GM19452 (cell line): ENCODE measurements around the gene MRGPRE.

Experiments
- ATAC-seq: cut with Tn5 transposase; IDR thresholded peaks from one replicate; pipeline ENCODE4 v1.9.1; 2021; ENCODE audit not compliant: unreplicated experiment

MRGPRE gene

DNA sequence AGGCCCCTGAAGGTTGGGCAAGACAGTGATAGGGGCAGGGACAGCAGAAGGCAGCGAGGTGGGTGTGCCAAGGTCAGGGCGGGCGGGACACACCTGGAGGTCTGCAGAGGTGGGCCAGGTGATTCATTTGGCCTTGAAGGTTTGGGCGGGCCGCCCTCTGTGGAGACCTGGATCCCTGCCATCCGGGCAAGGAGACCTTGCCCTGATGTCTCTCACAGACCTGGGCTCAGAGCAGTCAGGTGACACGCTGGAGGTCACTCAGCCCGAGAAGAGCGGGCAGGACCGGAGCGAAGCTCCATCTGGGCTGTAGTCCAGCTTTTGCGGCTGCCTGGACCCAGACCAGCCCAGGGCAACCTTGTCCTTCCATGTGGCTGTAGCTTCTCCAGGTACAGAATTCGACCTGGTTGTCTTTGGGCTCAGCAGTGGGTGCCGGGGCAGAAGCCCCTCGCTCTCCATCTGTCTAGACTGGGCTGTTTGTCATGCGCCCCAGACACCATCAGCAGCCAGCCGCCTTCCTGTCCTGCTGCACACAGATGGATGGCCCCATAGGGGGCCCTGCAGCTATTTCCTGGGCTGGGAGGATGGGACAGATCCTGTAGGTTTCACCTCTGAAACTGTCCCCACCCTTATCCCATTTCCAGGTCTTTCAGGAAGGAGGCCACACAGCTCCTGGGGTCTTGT, 16.7 kb downstream of the MRGPRE start:
- no peak for ATAC-seq

GRCh38 chr11:3214420-3214699, 17.9 kb downstream of the MRGPRE start:
- ATAC-seq, result no peak

- no peak for ATAC-seq
These were observed 18.4 kb downstream of the MRGPRE start for GRCh38 chr11:3213659-3214419.

- ATAC-seq, result no peak
These were observed 23.9 kb downstream of the MRGPRE start for GRCh38 chr11:3208272-3208671.

- ATAC-seq, result no peak
These were observed 24.6 kb downstream of the MRGPRE start for GRCh38 chr11:3207526-3208189.

- no peak for ATAC-seq
These were observed 25.4 kb downstream of the MRGPRE start for GRCh38 chr11:3206922-3207204.

- no peak for ATAC-seq
These were observed 25.9 kb downstream of the MRGPRE start for GRCh38 chr11:3206156-3206921.

DNA sequence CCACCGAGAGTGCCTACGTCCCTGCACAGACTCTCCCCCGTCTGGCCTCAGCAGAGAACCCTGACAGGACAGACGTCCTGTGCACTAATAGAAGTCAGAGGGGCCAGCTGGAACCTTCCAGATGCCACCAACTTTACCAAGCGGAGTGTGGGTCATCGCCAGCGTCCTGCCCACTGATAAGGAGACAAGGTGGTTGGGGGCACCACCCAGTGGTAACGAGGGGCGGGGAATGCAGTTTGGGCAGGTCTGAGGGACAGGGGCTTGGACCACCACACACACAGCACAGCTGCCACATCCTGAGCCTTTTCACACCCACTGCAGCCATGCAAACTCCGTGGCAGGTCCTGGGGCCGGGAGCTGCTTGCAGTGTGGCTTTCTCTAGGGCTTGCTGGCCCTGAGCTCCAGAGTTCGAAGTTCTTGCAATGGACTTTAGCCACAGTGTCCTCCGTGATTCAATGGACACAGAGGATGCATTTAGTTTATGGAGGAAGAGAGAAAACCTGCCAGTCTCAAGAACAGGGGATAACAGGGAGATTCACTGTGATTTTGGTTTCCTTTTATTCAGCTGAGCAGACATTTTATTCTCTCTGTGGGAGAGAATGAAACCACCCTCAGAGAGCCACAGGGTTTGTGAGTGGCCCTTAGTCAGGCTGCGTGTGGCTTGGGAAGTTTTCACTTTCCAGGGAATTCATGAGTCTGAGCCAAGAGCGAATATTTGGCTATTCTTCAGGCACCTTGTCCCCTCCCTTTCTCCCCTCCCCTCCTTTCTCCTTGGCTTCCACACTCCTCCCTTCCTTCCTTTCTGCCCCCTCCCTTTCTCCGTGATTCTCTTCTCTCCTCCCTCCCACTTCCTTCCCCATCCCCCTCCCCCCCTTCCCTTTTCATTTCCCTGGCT, 26.7 kb downstream of the MRGPRE start:
- ATAC-seq, result no peak

- ATAC-seq, result no peak
These were observed 27.8 kb downstream of the MRGPRE start for GRCh38 chr11:3204141-3205015.

DNA sequence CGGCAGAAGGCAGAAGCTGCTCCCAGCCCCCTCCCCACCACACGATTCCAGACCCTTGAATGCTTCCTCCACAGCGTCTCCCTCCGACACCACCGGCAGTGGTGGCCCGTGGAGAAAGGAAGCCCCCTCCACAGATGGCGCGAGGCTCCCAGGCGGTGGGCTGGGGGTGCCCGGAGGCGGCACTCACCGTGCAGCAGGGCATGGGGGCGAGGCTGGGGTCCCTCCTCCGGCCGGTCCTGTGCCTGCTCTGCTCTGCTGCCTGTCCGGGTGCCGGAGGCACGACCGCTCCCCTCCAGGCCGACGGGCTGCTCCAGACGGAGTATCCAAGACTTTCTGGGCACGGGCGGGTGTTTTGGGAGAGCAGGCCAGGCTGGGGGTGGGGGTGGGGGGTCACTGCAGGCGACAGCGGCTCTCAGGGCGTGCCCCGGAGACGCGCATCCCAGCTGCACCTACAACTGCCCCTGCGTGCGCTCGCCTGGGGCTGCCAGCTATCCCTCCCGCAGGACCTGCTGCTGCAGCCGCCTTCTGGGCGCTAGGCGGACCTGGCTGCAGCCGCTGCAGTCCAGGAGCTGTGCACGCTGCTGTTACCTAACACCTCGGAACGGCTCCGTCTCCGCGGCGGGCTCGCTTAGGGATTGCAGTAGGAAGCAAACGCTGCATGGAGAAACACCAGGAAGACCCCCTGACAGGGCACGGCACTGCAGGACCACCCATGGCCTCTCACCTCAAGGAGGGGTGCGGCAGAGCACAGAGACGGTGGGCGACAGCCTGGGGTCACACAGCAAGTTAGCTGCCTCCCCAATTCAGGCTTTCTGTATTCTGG, 28.8 kb downstream of the MRGPRE start:
- no peak for ATAC-seq

DNA sequence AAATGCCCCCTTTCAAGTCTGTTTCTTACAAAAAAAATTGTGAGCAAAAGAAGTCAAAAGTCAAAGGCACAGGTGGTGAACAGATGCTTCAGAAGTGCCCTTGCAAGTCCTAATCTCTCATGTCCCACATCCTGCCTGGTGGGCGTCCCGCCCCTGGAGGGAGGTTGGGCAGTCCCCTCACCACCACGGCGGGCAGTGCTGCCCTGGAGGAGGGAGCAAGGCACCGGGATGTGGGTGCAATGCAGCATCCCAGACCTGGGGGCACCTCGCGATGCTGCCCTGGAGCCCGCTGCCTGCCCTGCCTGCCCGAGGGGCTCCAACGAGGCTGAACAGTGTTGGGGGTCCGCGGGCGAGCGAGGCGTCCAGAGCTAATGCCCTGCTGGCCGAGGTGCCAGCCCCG, 29.5 kb downstream of the MRGPRE start:
- ATAC-seq, result no peak

DNA sequence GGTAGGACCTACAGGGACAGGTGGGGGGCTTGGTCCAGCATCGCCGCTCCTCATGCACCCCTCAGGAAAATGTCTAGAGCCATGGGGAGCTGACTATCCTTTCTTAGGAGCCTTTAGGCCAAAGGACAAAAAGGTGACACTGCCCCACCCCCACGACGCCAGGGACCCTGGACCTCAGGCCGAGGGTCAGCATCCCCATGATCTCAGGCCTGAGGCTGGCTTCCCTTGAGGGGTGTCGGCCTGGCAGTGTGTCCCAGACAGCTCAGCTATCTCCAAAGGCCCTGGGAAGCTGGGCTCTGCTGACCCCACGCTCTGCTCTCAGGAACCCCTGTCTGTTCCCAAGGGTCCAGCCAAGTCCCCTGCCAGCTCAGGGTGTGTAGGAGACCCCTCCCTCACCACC, 29.9 kb downstream of the MRGPRE start:
- no peak for ATAC-seq

GRCh38 chr11:3201677-3202181, 30.5 kb downstream of the MRGPRE start:
- no peak for ATAC-seq

DNA sequence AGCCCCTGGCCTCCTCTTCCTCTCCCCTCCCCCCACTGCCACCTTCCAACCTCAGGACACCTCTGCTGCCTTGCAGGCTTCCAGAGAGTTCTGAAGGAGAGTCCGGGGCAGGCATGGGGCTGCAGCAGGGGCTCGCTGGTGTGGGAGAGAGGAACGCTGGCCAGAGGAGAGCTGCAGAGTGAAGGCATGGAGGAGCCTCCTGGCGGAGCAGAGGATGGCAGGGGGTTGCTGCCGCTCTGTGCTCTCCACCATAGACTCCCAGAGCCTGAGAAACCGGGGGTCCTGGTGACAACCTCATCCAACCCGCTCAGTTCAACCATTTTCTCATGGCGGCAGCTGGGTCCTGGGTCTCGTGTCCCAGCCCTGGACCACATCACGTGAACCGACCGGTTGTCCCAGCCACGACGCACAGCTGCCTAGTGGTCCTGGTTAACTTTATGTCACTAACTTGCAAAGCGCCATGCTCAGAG, 31.1 kb downstream of the MRGPRE start:
- ATAC-seq, result no peak

- ATAC-seq, result no peak
These were observed 31.7 kb downstream of the MRGPRE start for GRCh38 chr11:3200388-3201111.

DNA sequence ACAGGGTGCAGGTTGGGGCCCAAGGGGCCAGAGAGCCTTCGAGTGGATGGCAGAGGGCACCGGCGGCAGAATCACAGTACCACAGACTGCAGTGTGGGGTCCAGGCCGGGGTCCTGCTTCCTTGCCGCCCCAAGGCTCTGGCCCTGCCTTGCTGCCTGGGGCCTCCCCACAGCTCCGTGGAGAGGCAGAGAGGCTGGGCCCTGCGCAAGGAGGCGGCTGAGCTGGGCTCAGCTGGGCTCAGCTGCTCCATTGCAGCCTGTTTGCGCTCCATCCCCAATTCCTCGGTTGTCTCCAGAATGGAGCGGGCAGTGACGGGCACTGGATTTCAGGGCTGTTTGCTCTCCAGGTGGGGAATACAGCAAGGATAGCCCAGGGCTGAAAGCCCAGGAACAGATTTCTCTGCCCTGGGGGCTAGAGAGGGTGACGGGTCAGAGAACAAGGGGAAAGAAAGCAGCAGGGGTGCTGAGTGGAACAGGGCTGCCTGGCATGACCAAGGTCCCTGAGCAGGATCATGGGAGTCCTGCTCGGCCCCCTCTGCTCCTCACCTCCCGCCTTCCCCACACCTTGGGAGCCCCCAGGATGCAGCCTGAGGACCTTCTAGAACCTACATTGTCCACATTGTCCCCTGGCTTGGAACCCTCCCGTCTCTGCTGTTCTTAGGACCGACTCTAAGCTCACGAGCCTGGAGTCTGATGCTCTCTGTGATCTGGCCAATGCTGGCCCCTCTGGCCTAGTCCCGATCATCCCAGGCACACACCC, 32.5 kb downstream of the MRGPRE start:
- ATAC-seq, result no peak

DNA sequence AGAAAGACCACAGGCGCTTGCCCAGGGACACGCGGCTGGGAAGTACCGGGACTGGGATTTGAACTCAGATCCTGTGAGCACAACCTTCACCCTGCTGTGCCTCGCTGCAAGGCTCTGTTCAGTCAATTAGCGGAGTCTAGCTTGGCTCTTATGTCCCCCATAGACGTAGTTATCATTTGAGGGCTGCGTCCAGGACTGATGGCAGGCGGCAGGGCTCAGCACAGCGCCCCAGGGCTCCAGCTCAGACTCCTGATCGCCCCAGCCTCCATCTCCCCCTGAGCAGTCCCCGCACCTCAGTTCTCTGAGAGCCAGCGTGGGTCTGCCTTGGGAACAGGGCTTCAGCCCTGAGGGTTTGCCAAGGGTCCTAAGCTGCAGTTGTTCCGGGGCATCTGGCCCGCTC, 33.4 kb downstream of the MRGPRE start:
- ATAC-seq, result no peak
